ENCODE data around the gene ATP8A2.
"Not testable (repeated sequence)": the region's sequence is repeated elsewhere in the genome, so short reads cannot be mapped to it uniquely, and the experiment has no call there.

Gene ATP8A2

GRCh38 chr13:25783601-25784024, 411.8 kb downstream of the ATP8A2 start:
- TF ChIP-seq MAX (IDR thresholded peaks at IDR 0.05; ENCODE audit: low read depth, low read length) = no peak
- TF ChIP-seq POLR2A (IDR thresholded peaks at IDR 0.05; ENCODE audit: extremely low read depth, insufficient read length) = no peak
- no peak for TF ChIP-seq CTCF (IDR thresholded peaks at IDR 0.05; ENCODE audit: low read depth, low read length)
- TF ChIP-seq MYC (IDR thresholded peaks at IDR 0.05; ENCODE audit: low read depth, low read length) = no peak
- no peak for DNase-seq (ENCODE audit: low read depth)
- H3K4me3 ChIP-seq (ENCODE audit: low read depth, low read length) = no peak overlapping the region

- no peak overlapping the region for H3K4me3 ChIP-seq (ENCODE audit: low read depth, low read length)
- TF ChIP-seq CTCF (IDR thresholded peaks at IDR 0.05; ENCODE audit: low read depth, low read length) (no peak), MAX (IDR thresholded peaks at IDR 0.05; ENCODE audit: low read depth, low read length) (no peak), POLR2A (IDR thresholded peaks at IDR 0.05; ENCODE audit: extremely low read depth, insufficient read length) (no peak), MYC (IDR thresholded peaks at IDR 0.05; ENCODE audit: low read depth, low read length) (no peak)
- no peak for DNase-seq (ENCODE audit: low read depth)
Observed at GRCh38 chr13:25784119-25784518, 412.3 kb downstream of the ATP8A2 start.

GRCh38 chr13:25790137-25790536, 418.4 kb downstream of the ATP8A2 start:
- not testable (repeated sequence) for H3K4me3 ChIP-seq (ENCODE audit: low read depth, low read length); DNase-seq (ENCODE audit: low read depth)

GRCh38 chr13:25795277-25795676, 423.5 kb downstream of the ATP8A2 start:
- H3K4me3 ChIP-seq (ENCODE audit: low read depth, low read length) = no peak overlapping the region
- no peak for TF ChIP-seq MAX (IDR thresholded peaks at IDR 0.05; ENCODE audit: low read depth, low read length)
- no peak for TF ChIP-seq POLR2A (IDR thresholded peaks at IDR 0.05; ENCODE audit: extremely low read depth, insufficient read length)
- TF ChIP-seq CTCF (IDR thresholded peaks at IDR 0.05; ENCODE audit: low read depth, low read length) = no peak
- no peak for TF ChIP-seq MYC (IDR thresholded peaks at IDR 0.05; ENCODE audit: low read depth, low read length)
- DNase-seq (ENCODE audit: low read depth) = no peak

- no peak overlapping the region for H3K4me3 ChIP-seq (ENCODE audit: low read depth, low read length)
- DNase-seq (ENCODE audit: low read depth) = no peak
- no peak for TF ChIP-seq POLR2A (IDR thresholded peaks at IDR 0.05; ENCODE audit: extremely low read depth, insufficient read length)
- TF ChIP-seq CTCF (IDR thresholded peaks at IDR 0.05; ENCODE audit: low read depth, low read length) = no peak
- TF ChIP-seq MAX (IDR thresholded peaks at IDR 0.05; ENCODE audit: low read depth, low read length) = no peak
- TF ChIP-seq MYC (IDR thresholded peaks at IDR 0.05; ENCODE audit: low read depth, low read length) = no peak
Observed at GRCh38 chr13:25796474-25796873, 424.7 kb downstream of the ATP8A2 start.

- DNase-seq (ENCODE audit: low read depth) = no peak
- TF ChIP-seq POLR2A (IDR thresholded peaks at IDR 0.05; ENCODE audit: extremely low read depth, insufficient read length) (no peak), MYC (IDR thresholded peaks at IDR 0.05; ENCODE audit: low read depth, low read length) (no peak), CTCF (IDR thresholded peaks at IDR 0.05; ENCODE audit: low read depth, low read length) (no peak), MAX (IDR thresholded peaks at IDR 0.05; ENCODE audit: low read depth, low read length) (no peak)
- H3K4me3 ChIP-seq (ENCODE audit: low read depth, low read length) = no peak overlapping the region
Observed at GRCh38 chr13:25798998-25799397, 427.2 kb downstream of the ATP8A2 start.

All from NB4 (cell line).